H1 (cell line): ENCODE measurements around the gene ULK2. TPM values are rescaled to one million over a fixed set of nuclear protein-coding genes. Genes with fewer than 3 reads are reported as not detected.

ENCODE experiments used
- CTCF ChIA-PET: fragments of 300-600 bp; sonication (Branson Sonifier 250); formaldehyde crosslinking; loops from one replicate; lab custom pipeline; 2021; ENCODE audit not compliant: partially characterized antibody; lab: Charles Lee
- POLR2A ChIA-PET: fragments of 300-600 bp; sonication (Branson Sonifier 250); formaldehyde crosslinking; loops from one replicate; lab custom pipeline; 2021; ENCODE audit warnings: inconsistent platforms; ENCODE audit not compliant: partially characterized antibody; lab: Charles Lee
- DNase-seq, 2 experiments: peaks; one replicate each; pipeline versions ENCODE4 v3.0.0 to v3.0.0-alpha.2; 2010 to 2022; ENCODE audit warnings: low spot score in 2 of 2, low read depth in 1 of 2, mixed read lengths in 1 of 2
- FAIRE-seq: peaks from 2 replicates; lab custom pipeline; 2011; peaks lifted over from hg19 to GRCh38; lab: Jason Lieb, UNC
- H2AFZ ChIP-seq: 2 replicates; pipeline ENCODE4 v1.8.1; 2012; ENCODE audit warnings: low read length, inconsistent platforms
- H2AK5ac ChIP-seq: 2 replicates; pipeline ENCODE4 v1.6.1; 2013; ENCODE audit warnings: low read depth, low read length
- H2BK120ac ChIP-seq: replicated peaks from 2 replicates; pipeline ENCODE3; 2013; ENCODE audit warnings: low read depth, low read length, inconsistent platforms
- H2BK12ac ChIP-seq: 2 replicates; pipeline ENCODE4 v1.6.1; 2013; ENCODE audit warnings: low read depth, low read length
- H2BK15ac ChIP-seq: 2 replicates; pipeline ENCODE4 v1.6.1; 2013; ENCODE audit warnings: low read length
- H2BK20ac ChIP-seq: 2 replicates; pipeline ENCODE4 v1.6.1; 2013; ENCODE audit warnings: low read length
- H2BK5ac ChIP-seq: 2 replicates; pipeline ENCODE4 v1.6.1; 2013; ENCODE audit warnings: low read depth, low read length
- H3K14ac ChIP-seq: 2 replicates; pipeline ENCODE4 v1.6.1; 2013; ENCODE audit warnings: inconsistent platforms; ENCODE audit not compliant: insufficient read length
- H3K18ac ChIP-seq: 2 replicates; pipeline ENCODE4 v1.6.1; 2013; ENCODE audit warnings: low read length; ENCODE audit errors: extremely low read depth
- H3K23ac ChIP-seq: 2 replicates; pipeline ENCODE4 v1.6.1; 2013; ENCODE audit warnings: inconsistent platforms; ENCODE audit not compliant: insufficient read length
- H3K23me2 ChIP-seq: 2 replicates; pipeline ENCODE4 v1.6.1; 2013; ENCODE audit warnings: low read depth, low read length
- H3K27ac ChIP-seq: 2 replicates; pipeline ENCODE4 v1.6.1; 2011; ENCODE audit warnings: low read depth, low read length, inconsistent platforms
- H3K27me3 ChIP-seq, 4 experiments: replicated peaks in 1 of 4; 1 replicate in 1 of 4; 2 replicates in 3 of 4; pipeline versions ENCODE4 v1.6.1 to v1.8.1; 2011 to 2013; ENCODE audit warnings: low read length in 3 of 4, mild to moderate bottlenecking in 3 of 4, inconsistent platforms in 2 of 4, mixed read lengths in 2 of 4, moderate library complexity in 1 of 4; ENCODE audit not compliant: control insufficient read depth in 3 of 4, insufficient read depth in 3 of 4; ENCODE audit errors: extremely low read depth in 1 of 4
- H3K36me3 ChIP-seq, 4 experiments: 2 replicates each; pipeline versions ENCODE4 v1.6.1 to v1.8.1; 2011 to 2013; ENCODE audit warnings: mild to moderate bottlenecking in 4 of 4, low read length in 3 of 4, moderate library complexity in 2 of 4, control low read depth in 1 of 4, inconsistent platforms in 1 of 4; ENCODE audit not compliant: insufficient read depth in 4 of 4, control insufficient read depth in 2 of 4
- H3K4ac ChIP-seq: replicated peaks from 2 replicates; pipeline ENCODE3; 2013; ENCODE audit warnings: low read length, low read depth, mixed read lengths, inconsistent platforms; ENCODE audit not compliant: insufficient read length
- H3K4me1 ChIP-seq, 4 experiments: replicated peaks in 1 of 4; 1 replicate in 1 of 4; 2 replicates in 3 of 4; pipeline versions ENCODE4 v1.6.1 to v1.8.1; 2011 to 2013; ENCODE audit warnings: low read length in 3 of 4, inconsistent platforms in 2 of 4, mixed read lengths in 1 of 4; ENCODE audit not compliant: insufficient read depth in 4 of 4, control insufficient read depth in 3 of 4
- H3K4me2 ChIP-seq, 2 experiments: 2 replicates each; pipeline versions ENCODE4 v1.6.1 to v1.8.1; 2011 to 2013; ENCODE audit warnings: low read depth in 2 of 2, low read length in 2 of 2, control low read depth in 1 of 2, inconsistent platforms in 1 of 2, mild to moderate bottlenecking in 1 of 2; ENCODE audit not compliant: insufficient read depth in 1 of 2
- H3K4me3 ChIP-seq, 4 experiments: fragments of 200-600, 300-600 bp in 1 of 4; sonication (generic), shearing (Covaris generic), sonication (Bioruptor Twin) in 1 of 4; 2 replicates each; pipeline versions ENCODE4 v1.5.1 to v1.8.1; 2011 to 2016; ENCODE audit warnings: low read length in 4 of 4, low read depth in 3 of 4, control low read depth in 2 of 4, inconsistent platforms in 2 of 4, mild to moderate bottlenecking in 2 of 4, mixed read lengths in 1 of 4, moderate library complexity in 1 of 4; ENCODE audit not compliant: insufficient read depth in 2 of 4; ENCODE audit errors: extremely low read depth in 1 of 4
- H3K56ac ChIP-seq: replicated peaks from 2 replicates; pipeline ENCODE3; 2013; ENCODE audit warnings: low read depth, mild to moderate bottlenecking, mixed read lengths, low read length, inconsistent platforms; ENCODE audit not compliant: insufficient read length
- H3K79me1 ChIP-seq: 2 replicates; pipeline ENCODE4 v1.6.1; 2013; ENCODE audit warnings: low read depth, low read length, control low read depth
- H3K79me2 ChIP-seq, 2 experiments: 2 replicates each; pipeline versions ENCODE4 v1.6.1 to v1.8.1; 2012 to 2013; ENCODE audit warnings: low read length in 2 of 2, mild to moderate bottlenecking in 2 of 2, inconsistent platforms in 1 of 2; ENCODE audit not compliant: insufficient read depth in 2 of 2, control insufficient read depth in 1 of 2
- H3K9ac ChIP-seq, 4 experiments: replicated peaks in 1 of 4; 1 replicate in 1 of 4; 2 replicates in 3 of 4; pipeline versions ENCODE4 v1.6.1 to v1.8.1; 2011 to 2013; ENCODE audit warnings: low read depth in 3 of 4, low read length in 3 of 4, control low read depth in 2 of 4, mild to moderate bottlenecking in 2 of 4, moderate library complexity in 2 of 4, inconsistent platforms in 1 of 4; ENCODE audit errors: extremely low read depth in 1 of 4
- H3K9me3 ChIP-seq, 2 experiments: 2 replicates each; pipeline versions ENCODE4 v1.6.1 to v1.8.1; 2012 to 2013; ENCODE audit warnings: mild to moderate bottlenecking in 2 of 2, moderate library complexity in 2 of 2, control low read depth in 1 of 2, inconsistent platforms in 1 of 2, low read depth in 1 of 2, low read length in 1 of 2, mixed read lengths in 1 of 2; ENCODE audit not compliant: insufficient read depth in 2 of 2
- H4K20me1 ChIP-seq, 2 experiments: replicated peaks in 1 of 2; 2 replicates each; pipeline versions ENCODE3 to v1.8.1; 2011 to 2013; ENCODE audit warnings: inconsistent platforms in 2 of 2, low read length in 2 of 2, mild to moderate bottlenecking in 1 of 2; ENCODE audit not compliant: insufficient read depth in 2 of 2, control insufficient read depth in 1 of 2
- H4K5ac ChIP-seq: 2 replicates; pipeline ENCODE4 v1.6.1; 2013; ENCODE audit warnings: low read length, low read depth, mixed read lengths, inconsistent platforms; ENCODE audit not compliant: insufficient read length
- H4K8ac ChIP-seq: 2 replicates; pipeline ENCODE4 v1.8.0; 2013; ENCODE audit warnings: mild to moderate bottlenecking, moderate library complexity, low read length, inconsistent platforms; ENCODE audit not compliant: insufficient read depth; ENCODE audit errors: extremely low read depth
- H4K91ac ChIP-seq: replicated peaks from 2 replicates; pipeline ENCODE3; 2013; ENCODE audit warnings: low read length, mixed read lengths, inconsistent platforms; ENCODE audit not compliant: insufficient read length
- CHD1 ChIP-seq: IDR thresholded peaks from 2 replicates; pipeline ENCODE4 v1.6.1; 2012; ENCODE audit warnings: low read depth, low read length, improper control_type of control experiment
- CHD2 ChIP-seq: IDR thresholded peaks from 2 replicates; pipeline ENCODE4 v1.6.1; 2012; ENCODE audit warnings: low read length, improper control_type of control experiment
- EGR1 ChIP-seq: IDR thresholded peaks from 2 replicates; pipeline ENCODE4 v1.6.1; 2011; ENCODE audit warnings: low read depth, low read length, borderline replicate concordance
- EP300 ChIP-seq, 2 experiments: IDR thresholded peaks; 1 replicate in 1 of 2; 2 replicates in 1 of 2; pipeline ENCODE4 v1.6.1; 2011 to 2012; ENCODE audit warnings: low read depth in 2 of 2, low read length in 2 of 2, mild to moderate bottlenecking in 2 of 2, borderline replicate concordance in 1 of 2, inconsistent platforms in 1 of 2, moderate library complexity in 1 of 2
- HDAC2 ChIP-seq, 2 experiments: fragments of 300-600 bp in 1 of 2; sonication (generic) in 1 of 2; IDR thresholded peaks; 2 replicates each; pipeline ENCODE4 v1.6.1; 2011 to 2012; ENCODE audit warnings: low read depth in 2 of 2, low read length in 2 of 2, mild to moderate bottlenecking in 2 of 2, moderate library complexity in 2 of 2, borderline replicate concordance in 1 of 2, inconsistent platforms in 1 of 2
- JUND ChIP-seq: IDR thresholded peaks from 2 replicates; pipeline ENCODE4 v1.6.1; 2011; ENCODE audit warnings: mild to moderate bottlenecking, improper control_type of control experiment, low read length
- MAX ChIP-seq: IDR thresholded peaks from 2 replicates; pipeline ENCODE4 v1.6.1; 2012; ENCODE audit warnings: inconsistent platforms
- NRF1 ChIP-seq: IDR thresholded peaks from 2 replicates; pipeline ENCODE4 v1.6.1; 2011; ENCODE audit warnings: mild to moderate bottlenecking, low read depth, low read length, improper control_type of control experiment
- RFX5 ChIP-seq: IDR thresholded peaks from 2 replicates; pipeline ENCODE4 v1.6.1; 2011; ENCODE audit warnings: low read depth, low read length, improper control_type of control experiment, borderline replicate concordance
- SP4 ChIP-seq: IDR thresholded peaks from 2 replicates; pipeline ENCODE4 v1.6.1; 2012; ENCODE audit warnings: low read length, inconsistent platforms
- TAF7 ChIP-seq: optimal IDR thresholded peaks from 2 replicates; pipeline ENCODE3; 2011; ENCODE audit warnings: low read depth, mild to moderate bottlenecking, inconsistent platforms, low read length, moderate library complexity, borderline replicate concordance
- TCF12 ChIP-seq: IDR thresholded peaks from 2 replicates; pipeline ENCODE4 v1.6.1; 2011; ENCODE audit warnings: low read depth, mild to moderate bottlenecking, low read length
- TEAD4 ChIP-seq: IDR thresholded peaks from 2 replicates; pipeline ENCODE4 v1.6.1; 2012; ENCODE audit warnings: low read depth, low read length, inconsistent platforms, mixed read lengths
- USF2 ChIP-seq: IDR thresholded peaks from 2 replicates; pipeline ENCODE4 v1.6.1; 2011; ENCODE audit warnings: low read length, improper control_type of control experiment
- WGBS, 2 experiments: shearing (Covaris generic) in 1 of 2; methylation state at CpG; one replicate each; pipeline versions ENCODE4 v1.1.6 to v1.1.7; 2013 to 2015; ENCODE audit warnings: low lambda C conversion rate in 2 of 2, mixed read lengths in 2 of 2, inconsistent platforms in 1 of 2, low coverage in 1 of 2, missing lambda C conversion rate in 1 of 2; ENCODE audit not compliant: insufficient replicate concordance in 2 of 2, insufficient coverage in 1 of 2, insufficient read length in 1 of 2; ENCODE audit errors: extremely low coverage in 1 of 2, missing lambda C conversion rate in 1 of 2; 5-methylcytosine and 5-hydroxymethylcytosine counted together
- polyA plus RNA-seq, 7 experiments: library from polyadenylated mRNA; depleted of rRNA in 3 of 7; stranded (reverse) in 5 of 7; unstranded in 2 of 7; fragments of >200 nt in 5 of 7; fragments of 200-250 nt in 2 of 7; gene quantifications; 1 replicate in 5 of 7; 2 replicates in 1 of 7; 4 replicates in 1 of 7; pipeline versions ENCODE4 v1.2.1 to v1.2.3, GENCODE V29; 2011 to 2013; ENCODE audit warnings: missing spikeins in 2 of 7, mixed read lengths in 2 of 7
- total RNA-seq: library from RNA; stranded (reverse); fragmentation: NEBNext Ultra II Directional; extraction: Animal tissue kit (Norgen Biotek cat#: 25700); gene quantifications from 2 replicates; pipeline ENCODE4 v1.2.1, GENCODE V29; 2021

Gene ULK2
- total and polyA plus RNA-seq, 2 of the 8 experiments (the other 6 are each of a cell fraction or from before 2014, with no cell fraction given), result 5.3 to 9.8 TPM

- CTCF ChIA-PET, result no interaction called here
- no peaks in the 10 kb centered on the region for H3K4me1 ChIP-seq
- no peaks in the 10 kb centered on the region for H3K27me3 ChIP-seq
- no peak for FAIRE-seq
- no peak overlapping the region for H3K23ac ChIP-seq
- no peak overlapping the region for H4K5ac ChIP-seq
- H3K4me3 ChIP-seq, result no peak overlapping the region
- H2BK120ac ChIP-seq, result no peak overlapping the region
- no peak overlapping the region for H3K18ac ChIP-seq
- WGBS, 2 experiments, result 96% methylated on average over 2 of the region's 2 CpGs; no CpG with 5 or more reads in 1 of the 2 experiments
- no peak overlapping the region for H3K56ac ChIP-seq
- no peaks in the 10 kb centered on the region for H3K79me2 ChIP-seq
- no peaks in the 10 kb centered on the region for H3K79me1 ChIP-seq
- H3K14ac ChIP-seq, result no peak overlapping the region
- no peaks in the 10 kb centered on the region for H4K20me1 ChIP-seq
- DNase-seq, result no peak
- no peaks in the 10 kb centered on the region for H3K9me3 ChIP-seq
- H4K91ac ChIP-seq, result no peak overlapping the region
- no peak overlapping the region for H2BK15ac ChIP-seq
- H2BK12ac ChIP-seq, result no peak overlapping the region
- H3K9ac ChIP-seq, result no peak overlapping the region
- no peak overlapping the region for H3K4me2 ChIP-seq
- H4K8ac ChIP-seq, result no peak overlapping the region
- H3K27ac ChIP-seq, result no peak overlapping the region
- no peak overlapping the region for H3K4ac ChIP-seq
- no peak overlapping the region for H2AK5ac ChIP-seq
- no peak overlapping the region for H2BK20ac ChIP-seq
- H2AFZ ChIP-seq, result no peak overlapping the region
- POLR2A ChIA-PET, result interaction anchor here (1.6 kb wide), 1 partner anchor 10 kb away, joined by 7 read pairs; the partner anchor contains the start of gene ULK2
- no peak overlapping the region for H2BK5ac ChIP-seq
- no peaks in the 10 kb centered on the region for H3K36me3 ChIP-seq
- H3K23me2 ChIP-seq, result no peaks in the 10 kb centered on the region
- TF ChIP-seq TEAD4 (no peak), RFX5 (no peak), CHD2 (no peak), USF2 (no peak), TCF12 (no peak), MAX (no peak), SP4 (no peak), HDAC2 (IDR thresholded peaks at IDR 0.05; ENCODE audit: borderline replicate concordance in 1 of 2, low read depth in 2 of 2, low read length in 2 of 2) (no peak), EGR1 (no peak), CHD1 (no peak), JUND (no peak), EP300 (IDR thresholded peaks at IDR 0.05; ENCODE audit: borderline replicate concordance in 1 of 2, low read depth in 2 of 2, low read length in 2 of 2) (no peak), TAF7 (no peak), NRF1 (no peak)
Measured at GRCh38 chr17:19857640-19858039, 10.1 kb downstream of the ULK2 start.
